ENCODE measurements around the gene SDCCAG8. TPM values are rescaled to one million over a fixed set of nuclear protein-coding genes. Genes with fewer than 3 reads are reported as not detected.
A peak's percentile ranks its signal among the peaks of the same experiment; 100 is the strongest.

SDCCAG8 gene
- total and polyA plus RNA-seq, 2 of the 8 experiments (the other 6 are each of a cell fraction or from before 2014, with no cell fraction given): 15.6 to 21.0 TPM

DNA sequence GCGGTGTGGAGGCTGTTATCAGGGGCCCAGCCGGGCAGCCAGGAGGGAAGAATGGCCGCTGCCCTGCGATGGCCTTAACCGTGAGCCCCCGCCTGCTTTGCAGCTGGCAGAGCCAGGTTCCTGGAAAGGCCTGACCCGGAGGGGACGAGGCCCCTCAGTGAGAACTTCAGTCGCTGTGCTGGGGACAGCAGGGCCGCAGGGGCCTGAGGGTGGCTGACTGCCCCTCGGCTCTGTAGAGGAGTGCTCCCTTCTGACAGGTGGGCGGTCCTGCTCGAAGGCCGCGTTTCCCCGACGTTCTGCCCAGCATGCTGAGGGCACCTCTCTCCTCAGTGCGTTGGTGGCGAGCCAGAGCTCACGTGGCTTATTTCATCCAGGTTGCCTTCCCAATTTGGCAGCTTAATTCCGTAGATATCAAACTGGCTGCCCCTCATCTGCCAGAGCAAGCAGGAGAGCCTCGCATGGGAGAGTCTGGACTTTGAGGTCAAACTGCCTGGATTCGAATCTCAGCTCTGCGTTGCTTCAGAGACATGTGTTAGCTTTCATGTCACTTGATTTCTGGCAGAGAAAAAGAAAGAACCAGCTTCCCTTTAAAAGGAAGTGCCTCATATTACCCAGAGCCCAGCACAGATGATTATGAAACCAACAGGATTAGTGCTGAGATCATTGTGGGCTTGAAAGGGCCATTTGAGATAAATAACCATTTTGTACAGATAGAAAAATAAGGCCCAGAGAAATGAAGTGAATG, 239.8 kb downstream of the SDCCAG8 start:
- POLR2A ChIA-PET (ENCODE audit: partially characterized antibody): interaction anchor here (1.3 kb wide), 1 partner anchor 13 kb away, joined by 3 read pairs; no protein-coding TSS in a partner anchor
- H3K27ac ChIP-seq (ENCODE audit: low read depth, low read length): no peak overlapping the region

More for the DNA sequence above, 239.8 kb downstream of the SDCCAG8 start:
- Histone ChIP-seq H3K56ac (replicated peaks; ENCODE audit: insufficient read length, low read depth, low read length) (no peak overlapping the region), H3K9ac (replicated peaks in 1 of 4; ENCODE audit: extremely low read depth in 1 of 4, low read depth in 3 of 4, low read length in 3 of 4) (peak overlapping the region in 2 of 4 experiments; percentile 20 to 31; a peak in 2 of 7 replicates), H4K5ac (ENCODE audit: insufficient read length, low read depth, low read length) (no peak overlapping the region), H2BK120ac (replicated peaks; ENCODE audit: low read depth, low read length) (no peak overlapping the region), H3K79me2 (ENCODE audit: control insufficient read depth in 1 of 2, insufficient read depth in 2 of 2, low read length in 2 of 2) (no peaks in the 10 kb centered on the region), H3K9me3 (ENCODE audit: insufficient read depth in 2 of 2, low read depth in 1 of 2, low read length in 1 of 2) (no peaks in the 10 kb centered on the region; a peak in 1 of 4 replicates), H2BK5ac (ENCODE audit: low read depth, low read length) (peak overlapping the region; percentile 35; the same call in 1 of the 2 replicates), H3K4me3 (ENCODE audit: extremely low read depth in 1 of 4, insufficient read depth in 2 of 4, low read depth in 3 of 4, low read length in 4 of 4) (no peak overlapping the region), H2AK5ac (ENCODE audit: low read depth, low read length) (peak overlapping the region; percentile 75; the same call in 1 of the 2 replicates), H3K4ac (replicated peaks; ENCODE audit: insufficient read length, low read depth, low read length) (no peak overlapping the region), H3K4me1 (replicated peaks in 1 of 4; ENCODE audit: control insufficient read depth in 3 of 4, insufficient read depth in 4 of 4, low read length in 3 of 4) (peaks cover 8 to 26% (median 20%) of the 10 kb centered on the region in 4 experiments), H3K4me2 (ENCODE audit: insufficient read depth in 1 of 2, low read depth in 2 of 2, low read length in 2 of 2) (no peak overlapping the region), H3K23ac (ENCODE audit: insufficient read length) (no peak overlapping the region), H4K20me1 (replicated peaks in 1 of 2; ENCODE audit: control insufficient read depth in 1 of 2, insufficient read depth in 2 of 2, low read length in 2 of 2) (no peaks in the 10 kb centered on the region), H3K27me3 (replicated peaks in 1 of 4; ENCODE audit: control insufficient read depth in 3 of 4, extremely low read depth in 1 of 4, insufficient read depth in 3 of 4, low read length in 3 of 4) (no peaks in the 10 kb centered on the region), H3K18ac (ENCODE audit: extremely low read depth, low read length) (no peak overlapping the region), H3K23me2 (ENCODE audit: low read depth, low read length) (no peaks in the 10 kb centered on the region), H3K36me3 (ENCODE audit: control insufficient read depth in 2 of 4, insufficient read depth in 4 of 4, low read length in 3 of 4) (no peaks in the 10 kb centered on the region), H2BK20ac (ENCODE audit: low read length) (no peak overlapping the region), H4K8ac (ENCODE audit: extremely low read depth, insufficient read depth, low read length) (no peak overlapping the region; the same call in 1 of the 2 replicates), H2BK12ac (ENCODE audit: low read depth, low read length) (peak overlapping the region; percentile 56; the same call in 1 of the 2 replicates), H2AFZ (ENCODE audit: low read length) (no peak overlapping the region), H2BK15ac (ENCODE audit: low read length) (0 out of 2 replicates have a peak overlapping the region, but pooled peaks have one; percentile 2), H4K91ac (replicated peaks; ENCODE audit: insufficient read length, low read length) (peak overlapping the region; percentile 20), H3K79me1 (ENCODE audit: low read depth, low read length) (no peaks in the 10 kb centered on the region), H3K14ac (ENCODE audit: insufficient read length) (no peak overlapping the region)
- no peak for FAIRE-seq
- CTCF ChIA-PET (ENCODE audit: partially characterized antibody): interaction anchor here (1.0 to 1.2 kb wide), 2 partner anchors 12 to 152 kb away, joined by 3 to 5 read pairs; no protein-coding TSS in a partner anchor
- no peak for DNase-seq (ENCODE audit: low read depth in 1 of 2, low spot score in 2 of 2)
- TF ChIP-seq MAFK (IDR thresholded peaks at IDR 0.05; ENCODE audit: low read depth, low read length) (no peak), POLR2AphosphoS5 (IDR thresholded peaks at IDR 0.05; ENCODE audit: low read depth, low read length) (no peak)
- TF ChIP-seq, protein P1, sequence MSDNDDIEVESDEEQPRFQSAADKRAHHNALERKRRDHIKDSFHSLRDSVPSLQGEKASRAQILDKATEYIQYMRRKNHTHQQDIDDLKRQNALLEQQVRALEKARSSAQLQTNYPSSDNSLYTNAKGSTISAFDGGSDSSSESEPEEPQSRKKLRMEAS (IDR thresholded peaks at IDR 0.05): 0 out of 2 replicates have a peak, but pooled peaks have one; percentile 22
- WGBS, 2 experiments (ENCODE audit: extremely low coverage in 1 of 2, insufficient coverage in 1 of 2, insufficient read length in 1 of 2, insufficient replicate concordance in 2 of 2, low coverage in 1 of 2, low lambda C conversion rate in 2 of 2, missing lambda C conversion rate in 1 of 2): 90% methylated on average over 23 of the region's 24 CpGs; no CpG with 5 or more reads in 1 of the 2 experiments

Data from H1 (cell line).